ENCODE results near the gene FKBP14.

Gene FKBP14

DNA sequence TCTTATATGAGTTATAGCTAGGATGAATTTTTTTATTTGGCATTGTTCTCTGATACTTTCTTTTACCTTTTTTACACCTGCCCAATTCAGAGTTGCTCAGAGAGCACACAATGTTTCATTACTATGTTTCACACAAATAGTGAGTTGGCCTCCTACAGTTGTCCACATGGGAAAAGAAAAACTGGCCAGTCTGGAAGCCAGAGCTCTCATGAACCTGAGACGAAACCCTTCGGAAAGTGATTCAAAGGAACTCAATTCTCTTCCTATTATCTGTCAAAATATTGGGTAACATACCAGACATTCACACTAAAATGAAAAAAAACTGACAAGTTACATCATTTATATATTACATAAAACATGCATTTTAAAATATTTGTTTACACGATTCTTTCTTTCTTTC lies 52.2 kb downstream of the FKBP14 start:
- H3K4me3 ChIP-seq = no peak overlapping the region
- H3K4me1 ChIP-seq = peaks cover 0 to 7% (median 0%) of the 10 kb centered on the region in 4 donors
- no peak overlapping the region for H3K27ac ChIP-seq
- intact Hi-C loops (cut with DNase I; ENCODE audit: low total_unique reads) = no loop called here
- TF ChIP-seq, protein P1, sequence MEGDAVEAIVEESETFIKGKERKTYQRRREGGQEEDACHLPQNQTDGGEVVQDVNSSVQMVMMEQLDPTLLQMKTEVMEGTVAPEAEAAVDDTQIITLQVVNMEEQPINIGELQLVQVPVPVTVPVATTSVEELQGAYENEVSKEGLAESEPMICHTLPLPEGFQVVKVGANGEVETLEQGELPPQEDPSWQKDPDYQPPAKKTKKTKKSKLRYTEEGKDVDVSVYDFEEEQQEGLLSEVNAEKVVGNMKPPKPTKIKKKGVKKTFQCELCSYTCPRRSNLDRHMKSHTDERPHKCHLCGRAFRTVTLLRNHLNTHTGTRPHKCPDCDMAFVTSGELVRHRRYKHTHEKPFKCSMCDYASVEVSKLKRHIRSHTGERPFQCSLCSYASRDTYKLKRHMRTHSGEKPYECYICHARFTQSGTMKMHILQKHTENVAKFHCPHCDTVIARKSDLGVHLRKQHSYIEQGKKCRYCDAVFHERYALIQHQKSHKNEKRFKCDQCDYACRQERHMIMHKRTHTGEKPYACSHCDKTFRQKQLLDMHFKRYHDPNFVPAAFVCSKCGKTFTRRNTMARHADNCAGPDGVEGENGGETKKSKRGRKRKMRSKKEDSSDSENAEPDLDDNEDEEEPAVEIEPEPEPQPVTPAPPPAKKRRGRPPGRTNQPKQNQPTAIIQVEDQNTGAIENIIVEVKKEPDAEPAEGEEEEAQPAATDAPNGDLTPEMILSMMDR (IDR thresholded peaks at IDR 0.05) = no peak
- H3K36me3 ChIP-seq = no peaks in the 10 kb centered on the region
- no peaks in the 10 kb centered on the region for H3K27me3 ChIP-seq
- no peak for DNase-seq
- H3K9me3 ChIP-seq = no peaks in the 10 kb centered on the region

DNA sequence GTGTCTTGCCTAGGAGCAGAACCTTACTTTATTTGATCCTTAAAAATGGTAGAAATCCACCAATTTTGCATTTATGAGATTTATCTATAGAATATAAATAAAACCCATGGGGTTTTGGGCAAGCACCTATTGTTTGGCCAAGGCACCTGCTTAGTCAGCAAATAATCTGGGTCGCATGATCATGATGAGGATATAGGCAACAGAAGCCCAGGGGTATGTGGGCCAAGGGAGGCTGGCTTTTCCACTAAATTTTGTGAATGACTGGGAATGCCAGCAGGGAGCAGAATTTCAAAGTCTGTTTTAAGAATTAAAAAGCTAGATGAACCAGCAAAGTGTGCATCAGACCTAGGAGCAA lies 54.2 kb downstream of the FKBP14 start:
- no peak for DNase-seq
- TF ChIP-seq, protein P1 (IDR thresholded peaks at IDR 0.05) = no peak
- Histone ChIP-seq H3K4me1 (peaks cover 0 to 7% (median 0%) of the 10 kb centered on the region in 4 donors), H3K27ac (no peak overlapping the region), H3K9me3 (no peaks in the 10 kb centered on the region), H3K36me3 (peaks cover 0 to 8% (median 0%) of the 10 kb centered on the region in 3 donors), H3K27me3 (no peaks in the 10 kb centered on the region), H3K4me3 (no peak overlapping the region)
- intact Hi-C loops (cut with DNase I; ENCODE audit: low total_unique reads) = no loop called here

GRCh38 chr7:29971566-29972314 lies 54.8 kb downstream of the FKBP14 start:
- no peaks in the 10 kb centered on the region for H3K9me3 ChIP-seq
- DNase-seq = no peak
- no peaks in the 10 kb centered on the region for H3K27me3 ChIP-seq
- H3K36me3 ChIP-seq = peaks cover 0 to 8% (median 0%) of the 10 kb centered on the region in 3 donors
- TF ChIP-seq, protein P1 (IDR thresholded peaks at IDR 0.05) = no peak
- peaks cover 0 to 7% (median 0%) of the 10 kb centered on the region in 4 donors for H3K4me1 ChIP-seq
- H3K27ac ChIP-seq = no peak overlapping the region
- H3K4me3 ChIP-seq = no peak overlapping the region
- intact Hi-C loops (cut with DNase I; ENCODE audit: low total_unique reads) = no loop called here

DNA sequence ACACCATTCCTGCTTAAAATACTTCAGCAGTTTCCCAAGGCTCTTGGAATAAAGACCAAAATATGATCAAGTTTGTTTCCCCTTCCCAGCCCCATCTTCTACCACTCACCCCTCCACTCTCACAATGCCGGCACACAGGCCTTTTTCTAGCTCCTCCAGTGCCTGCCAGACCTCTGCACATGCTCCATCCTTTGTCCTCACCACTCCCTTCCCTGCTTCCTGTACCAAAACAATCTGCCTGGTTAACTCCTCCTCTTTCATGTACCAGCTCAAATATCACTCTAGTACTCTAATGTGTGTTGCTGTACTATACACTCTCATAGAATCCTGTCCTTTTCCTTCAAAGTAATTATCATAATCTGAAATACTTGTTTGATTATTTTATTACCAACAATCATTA lies 56.3 kb downstream of the FKBP14 start:
- no peak overlapping the region for H3K27ac ChIP-seq
- peaks cover 0 to 8% (median 5%) of the 10 kb centered on the region in 3 donors for H3K36me3 ChIP-seq
- intact Hi-C loops (cut with DNase I; ENCODE audit: low total_unique reads) = no loop called here
- H3K9me3 ChIP-seq = no peaks in the 10 kb centered on the region
- TF ChIP-seq, protein P1 (IDR thresholded peaks at IDR 0.05) = no peak
- no peaks in the 10 kb centered on the region for H3K27me3 ChIP-seq
- no peak for DNase-seq
- H3K4me3 ChIP-seq = no peak overlapping the region
- H3K4me1 ChIP-seq = peaks cover 0 to 4% (median under 1%) of the 10 kb centered on the region in 4 donors

DNA sequence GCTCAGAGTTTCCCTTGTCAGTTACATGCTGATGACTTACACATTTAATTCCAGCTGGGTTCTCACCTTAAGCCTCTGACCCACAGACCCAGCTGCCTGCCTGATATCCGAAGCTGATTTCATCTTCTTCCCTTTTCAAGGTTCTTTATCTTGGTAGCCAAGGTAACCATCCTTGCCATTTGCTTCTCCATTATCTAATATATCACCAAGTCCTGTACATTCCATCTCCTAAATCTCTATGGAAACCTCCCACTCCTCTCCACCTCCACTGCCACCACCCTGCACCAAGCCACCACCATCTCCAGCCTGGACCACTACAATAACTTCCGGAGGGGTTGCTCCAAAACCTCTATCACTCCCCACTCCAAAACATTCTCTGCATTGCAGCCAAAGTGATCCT lies 56.8 kb downstream of the FKBP14 start:
- H3K4me3 ChIP-seq = no peak overlapping the region
- intact Hi-C loops (cut with DNase I; ENCODE audit: low total_unique reads) = no loop called here

More for the DNA sequence above, 56.8 kb downstream of the FKBP14 start:
- H3K27me3 ChIP-seq = no peaks in the 10 kb centered on the region
- H3K9me3 ChIP-seq = no peaks in the 10 kb centered on the region
- H3K36me3 ChIP-seq = peaks cover 0 to 8% (median 7%) of the 10 kb centered on the region in 3 donors
- no peak overlapping the region for H3K27ac ChIP-seq
- H3K4me1 ChIP-seq = peaks cover 0 to 8% (median 3%) of the 10 kb centered on the region in 4 donors
- TF ChIP-seq, protein P1 (IDR thresholded peaks at IDR 0.05) = no peak
- no peak for DNase-seq
